ENCODE data around the gene SPATA12.

GRCh38 chr3:57025237-57025636 is 35.2 kb upstream of the SPATA12 start:
- TF ChIP-seq CTCF (IDR thresholded peaks at IDR 0.05) (no peak), POLR2AphosphoS5 (IDR thresholded peaks at IDR 0.05) (no peak), EP300 (IDR thresholded peaks at IDR 0.05) (no peak), POLR2A (IDR thresholded peaks at IDR 0.05) (no peak)

All from sigmoid colon (tissue), 4 donors.